Measurements from ENCODE around the gene SCN2A. TPM values are rescaled to one million over a fixed set of nuclear protein-coding genes. Genes with fewer than 3 reads are reported as not detected.

Gene SCN2A
- total and polyA plus RNA-seq, 2 donors (not counting 1 experiment from before 2014, with no cell fraction given): 0.22 to 0.24 TPM

GRCh38 chr2:165414187-165414586 lies 175.0 kb downstream of the SCN2A start:
- Histone ChIP-seq H3K9me3 (ENCODE audit: control extremely low read depth in 1 of 3, control insufficient read depth in 2 of 3, insufficient read depth in 1 of 3, low read length in 2 of 3) (peaks cover 0 to 10% (median 8%) of the 10 kb centered on the region in 3 donors), H3K27ac (ENCODE audit: low read length in 2 of 2) (no peak overlapping the region), H2AFZ (ENCODE audit: insufficient read depth, low read depth, low read length, poor library complexity, severe bottlenecking) (no peak overlapping the region), H3K4me2 (replicated peaks; ENCODE audit: low read depth, low read length, poor library complexity, severe bottlenecking) (no peak overlapping the region), H3K36me3 (replicated peaks in 1 of 2; ENCODE audit: control extremely low read depth in 1 of 2, control insufficient read depth in 1 of 2, extremely low read depth in 1 of 2, insufficient read depth in 2 of 2, low read length in 1 of 2) (no peaks in the 10 kb centered on the region), H3K9ac (ENCODE audit: low read length) (no peak overlapping the region), H3K79me2 (ENCODE audit: control insufficient read depth, insufficient read depth, low read length) (no peaks in the 10 kb centered on the region), H3K4me3 (ENCODE audit: control extremely low read depth in 1 of 5, extremely low read depth in 1 of 5, insufficient read depth in 1 of 5, low read depth in 2 of 5, low read length in 4 of 5) (no peak overlapping the region), H3K27me3 (replicated peaks in 1 of 4; ENCODE audit: control extremely low read depth in 1 of 4, control insufficient read depth in 3 of 4, insufficient read depth in 4 of 4, low read length in 3 of 4) (peaks cover 0 to 5% (median 0%) of the 10 kb centered on the region in 4 experiments), H4K20me1 (ENCODE audit: control insufficient read depth, insufficient read depth, low read length, poor library complexity, severe bottlenecking) (no peaks in the 10 kb centered on the region), H3K4me1 (ENCODE audit: control insufficient read depth in 2 of 2, insufficient read depth in 2 of 2, low read length in 2 of 2) (no peaks in the 10 kb centered on the region)
- H3K27me3 Mint-ChIP-seq: peaks cover 19% of the 10 kb centered on the region
- POLR2A ChIA-PET: no interaction called here
- H3K4me3 Mint-ChIP-seq: no peak overlapping the region
- no peaks in the 10 kb centered on the region for H3K4me1 Mint-ChIP-seq
- TF ChIP-seq CTCF (IDR thresholded peaks at IDR 0.05) (no peak), EZH2 (IDR thresholded peaks at IDR 0.05; ENCODE audit: borderline replicate concordance, insufficient read depth, low read depth, low read length, poor library complexity, severe bottlenecking) (no peak)
- DNase-seq: no peak
- H3K27ac Mint-ChIP-seq: no peak overlapping the region
- ATAC-seq (ENCODE audit: low read depth): no peak
- CTCF ChIA-PET: no interaction called here
- intact Hi-C loops (cut with micrococcal nuclease): no loop called here
- peaks cover 3% of the 10 kb centered on the region for H3K9me3 Mint-ChIP-seq (ENCODE audit: insufficient read depth)

- H2AFZ ChIP-seq (ENCODE audit: insufficient read depth, low read depth, low read length, poor library complexity, severe bottlenecking): no peak overlapping the region
- Mint-ChIP-seq H3K4me3 (no peak overlapping the region), H3K27me3 (peaks cover 26% of the 10 kb centered on the region), H3K27ac (no peak overlapping the region), H3K4me1 (no peaks in the 10 kb centered on the region), H3K9me3 (ENCODE audit: insufficient read depth) (peaks cover 3% of the 10 kb centered on the region)
- H3K9ac ChIP-seq (ENCODE audit: low read length): no peak overlapping the region
- intact Hi-C loops (cut with micrococcal nuclease): no loop called here
- no peak overlapping the region for H3K4me2 ChIP-seq (replicated peaks; ENCODE audit: low read depth, low read length, poor library complexity, severe bottlenecking)
- 93% methylated on average over 1 of the region's 1 CpG for WGBS (ENCODE audit: insufficient coverage)
- H3K27ac ChIP-seq (ENCODE audit: low read length in 2 of 2): no peak overlapping the region
- peaks cover 0 to 5% (median 0%) of the 10 kb centered on the region in 4 experiments for H3K27me3 ChIP-seq (replicated peaks in 1 of 4; ENCODE audit: control extremely low read depth in 1 of 4, control insufficient read depth in 3 of 4, insufficient read depth in 4 of 4, low read length in 3 of 4)
- ChIA-PET POLR2A (no interaction called here), CTCF (interaction anchor here (1.7 kb wide), 1 partner anchor 458 kb away, joined by 8 read pairs; no protein-coding TSS in a partner anchor)
- ATAC-seq (ENCODE audit: low read depth): no peak
- TF ChIP-seq EZH2 (IDR thresholded peaks at IDR 0.05; ENCODE audit: borderline replicate concordance, insufficient read depth, low read depth, low read length, poor library complexity, severe bottlenecking): no peak
- no peak for TF ChIP-seq CTCF (IDR thresholded peaks at IDR 0.05)
- H3K9me3 ChIP-seq (ENCODE audit: control extremely low read depth in 1 of 3, control insufficient read depth in 2 of 3, insufficient read depth in 1 of 3, low read length in 2 of 3): peaks cover 0 to 10% (median 8%) of the 10 kb centered on the region in 3 donors
- no peak overlapping the region for H3K4me3 ChIP-seq (ENCODE audit: control extremely low read depth in 1 of 5, extremely low read depth in 1 of 5, insufficient read depth in 1 of 5, low read depth in 2 of 5, low read length in 4 of 5)
- H4K20me1 ChIP-seq (ENCODE audit: control insufficient read depth, insufficient read depth, low read length, poor library complexity, severe bottlenecking): no peaks in the 10 kb centered on the region
- no peaks in the 10 kb centered on the region for H3K4me1 ChIP-seq (ENCODE audit: control insufficient read depth in 2 of 2, insufficient read depth in 2 of 2, low read length in 2 of 2)
- H3K79me2 ChIP-seq (ENCODE audit: control insufficient read depth, insufficient read depth, low read length): no peaks in the 10 kb centered on the region
- H3K36me3 ChIP-seq (replicated peaks in 1 of 2; ENCODE audit: control extremely low read depth in 1 of 2, control insufficient read depth in 1 of 2, extremely low read depth in 1 of 2, insufficient read depth in 2 of 2, low read length in 1 of 2): no peaks in the 10 kb centered on the region
- no peak for DNase-seq
Observed at GRCh38 chr2:165417009-165417408, 177.8 kb downstream of the SCN2A start.
